HG03460 (cell line): ENCODE results near the gene SSC5D.

Source experiments
- ATAC-seq: cut with Tn5 transposase; IDR thresholded peaks from one replicate; pipeline ENCODE4 v1.9.1; 2021; ENCODE audit not compliant: unreplicated experiment

SSC5D gene

DNA sequence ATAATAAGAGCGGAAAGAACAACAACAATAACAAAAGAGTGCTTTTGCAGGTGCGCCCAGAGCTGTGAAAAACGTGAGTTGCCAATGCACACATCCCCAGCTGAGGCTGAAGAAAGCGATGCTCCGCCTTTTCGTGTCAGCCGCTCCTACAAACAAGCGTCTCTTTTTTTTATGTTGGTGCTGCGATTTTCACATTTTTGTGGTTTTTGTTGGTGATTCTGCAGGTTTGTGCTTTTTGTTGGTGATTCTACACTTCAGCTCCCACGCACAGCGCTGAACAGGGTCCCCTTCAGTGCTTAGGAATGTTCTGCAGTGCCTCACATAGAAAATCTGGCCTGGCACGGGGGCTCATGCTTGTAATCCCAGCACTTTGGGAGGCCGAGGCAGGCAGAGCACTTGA, 64.4 kb downstream of the SSC5D start:
- no peak for ATAC-seq

- ATAC-seq = no peak
These were observed 65.3 kb downstream of the SSC5D start for GRCh38 chr19:55553217-55554182.

DNA sequence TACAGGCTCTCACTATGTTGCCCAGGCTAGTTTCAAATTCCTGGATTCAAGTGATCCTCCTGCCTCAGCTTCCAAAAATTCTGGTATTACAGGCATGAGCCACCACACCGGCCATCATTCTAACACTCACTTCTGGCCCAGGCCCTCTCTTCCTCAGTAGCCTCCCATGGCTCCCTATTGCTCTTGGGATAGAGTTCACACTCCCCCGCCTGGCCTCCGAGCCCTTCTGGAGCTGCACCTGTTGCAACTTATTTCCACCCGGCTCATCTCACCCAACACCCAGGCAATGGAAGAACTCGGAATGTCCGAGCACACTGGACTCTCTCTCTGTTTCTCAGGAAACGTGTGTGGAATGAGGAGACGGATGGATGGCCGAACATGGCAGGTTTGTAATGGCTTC, 66.1 kb downstream of the SSC5D start:
- ATAC-seq = no peak

DNA sequence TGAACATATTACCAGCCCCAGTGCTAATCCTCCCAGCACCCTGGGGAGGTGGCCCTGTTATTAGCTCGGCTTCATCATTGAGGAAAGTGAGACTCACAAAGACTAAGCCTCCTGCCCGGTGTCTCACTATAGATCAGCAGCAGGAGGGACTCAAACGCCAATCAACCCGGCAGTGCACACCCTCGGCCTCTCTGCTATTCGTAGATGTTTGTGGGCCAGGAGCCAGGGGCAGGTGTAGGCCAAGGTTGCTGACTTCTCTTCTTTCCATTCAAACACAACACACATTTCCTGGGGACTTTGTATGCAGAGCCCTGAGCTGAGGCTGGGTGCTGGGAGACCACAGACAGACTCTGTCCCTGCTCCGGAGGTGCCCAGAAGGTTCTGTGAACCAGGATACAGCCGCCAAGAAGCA, 66.5 kb downstream of the SSC5D start:
- ATAC-seq = no peak

DNA sequence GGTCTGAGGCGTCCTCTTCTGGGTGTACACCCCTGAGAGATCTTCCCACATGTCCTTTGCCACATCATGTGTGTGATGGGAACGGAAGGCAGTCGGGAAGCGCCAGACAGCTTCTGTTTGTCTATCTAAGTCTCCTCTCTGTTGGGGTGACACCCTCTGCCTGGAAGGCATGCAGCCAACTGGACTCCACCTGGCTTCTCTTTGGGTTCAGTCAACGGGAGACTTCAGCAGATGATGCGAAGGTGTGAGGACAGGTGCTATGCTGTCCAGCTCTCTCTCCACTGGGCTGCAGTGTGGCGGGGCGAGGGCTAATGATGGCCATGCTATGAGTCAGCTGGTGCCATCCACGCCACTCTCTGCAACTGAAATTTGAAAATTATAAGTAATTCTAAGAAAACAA, 71.4 kb downstream of the SSC5D start:
- ATAC-seq = no peak

DNA sequence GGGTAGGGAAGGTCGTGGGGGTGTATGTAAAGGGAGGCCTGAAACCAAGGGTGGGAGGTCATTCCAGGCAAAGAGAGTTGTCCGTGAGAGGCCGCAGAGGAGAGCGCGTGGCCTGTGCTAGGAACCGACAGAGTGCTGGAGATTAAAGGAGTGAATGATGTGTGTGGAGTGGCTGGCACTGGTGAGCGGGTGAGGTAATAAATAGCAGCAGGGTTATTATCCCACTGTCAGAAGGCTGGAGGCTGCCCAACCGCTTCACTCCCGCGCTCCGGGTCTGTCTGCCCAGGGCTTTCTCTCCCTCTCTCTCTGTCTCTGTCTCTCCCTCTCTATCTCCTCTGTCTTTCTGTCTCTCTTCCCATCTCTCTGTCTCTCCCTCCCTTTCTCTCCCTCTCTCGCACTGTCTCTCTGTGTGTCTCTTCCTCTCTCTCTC, 75.0 kb downstream of the SSC5D start:
- no peak for ATAC-seq

DNA sequence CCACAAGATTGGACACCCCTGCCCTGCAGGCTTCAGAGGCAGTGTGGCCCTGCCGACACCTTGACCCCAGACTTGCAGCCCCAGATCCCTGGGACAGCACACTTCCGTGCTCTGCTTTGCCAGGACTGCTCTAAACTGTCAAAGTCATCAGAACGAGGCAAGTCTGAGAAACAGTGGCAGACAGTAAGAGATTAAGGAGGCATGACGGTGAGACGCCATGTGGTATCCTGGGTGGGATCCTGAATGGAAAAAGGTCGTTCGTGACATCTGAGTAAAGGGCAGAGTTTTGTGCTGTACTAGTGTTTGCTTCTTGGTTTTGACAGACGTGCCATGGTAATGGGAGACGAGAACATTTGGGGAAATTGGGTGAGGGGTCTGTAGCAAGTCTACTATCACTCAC, 78.6 kb downstream of the SSC5D start:
- no peak for ATAC-seq

- no peak for ATAC-seq
These were observed 79.6 kb downstream of the SSC5D start for GRCh38 chr19:55567708-55568328.
